Ascending aorta (tissue), 2 donors: ENCODE measurements around the gene NTRK3. TPM values are rescaled to one million over a fixed set of nuclear protein-coding genes. Genes with fewer than 3 reads are reported as not detected.

Experiments
- DNase-seq, 2 donors: peaks; one replicate each; pipeline ENCODE4 v3.0.0-alpha.2; 2019; ENCODE audit warnings: low spot score in 2 of 2
- H3K27ac ChIP-seq, 2 donors: fragments of 200-600 bp; sonication (generic); one replicate each; pipeline ENCODE4 v1.5.1; 2016 to 2017; ENCODE audit warnings: mild to moderate bottlenecking in 1 of 2
- H3K27me3 ChIP-seq: fragments of 200-600 bp; sonication (generic); one replicate; pipeline ENCODE4 v1.5.1; 2017
- H3K36me3 ChIP-seq, 2 donors: fragments of 200-600 bp; sonication (generic); one replicate each; pipeline ENCODE4 v1.5.1; 2016
- H3K4me1 ChIP-seq, 2 donors: fragments of 200-600 bp; sonication (generic); one replicate each; pipeline ENCODE4 v1.5.1; 2016 to 2017; ENCODE audit warnings: mild to moderate bottlenecking in 1 of 2
- H3K4me3 ChIP-seq, 2 donors: fragments of 200-600 bp; sonication (generic); one replicate each; pipeline ENCODE4 v1.5.1; 2016 to 2017; ENCODE audit warnings: mild to moderate bottlenecking in 1 of 2
- H3K9me3 ChIP-seq, 2 donors: fragments of 200-600 bp; sonication (generic); one replicate each; pipeline ENCODE4 v1.5.1; 2016
- intact Hi-C: fragments of 100-400 bp; cut with DNase I; formaldehyde crosslinking; loops from one replicate; pipeline ENCODE4 v1.15.1; 2023
- total RNA-seq: library from RNA; depleted of rRNA; stranded (reverse); fragments of >200 nt; gene quantifications from one replicate; pipeline ENCODE4 v1.1.0, GENCODE V29; 2016
- TF ChIP-seq, protein P1 (sequence below), 3 experiments: fragments of 200-600 bp in 2 of 3; fragments of 450-650 bp in 1 of 3; sonication (generic) in 2 of 3; IDR thresholded peaks; one replicate each; pipeline ENCODE4 v1.5.1; 2016 to 2019; ENCODE audit warnings: antibody characterized with exemption in 3 of 3, mild to moderate bottlenecking in 1 of 3, moderate library complexity in 1 of 3

NTRK3 gene
- total RNA-seq, 1 donor from 2014 or later = 52.7 TPM

DNA sequence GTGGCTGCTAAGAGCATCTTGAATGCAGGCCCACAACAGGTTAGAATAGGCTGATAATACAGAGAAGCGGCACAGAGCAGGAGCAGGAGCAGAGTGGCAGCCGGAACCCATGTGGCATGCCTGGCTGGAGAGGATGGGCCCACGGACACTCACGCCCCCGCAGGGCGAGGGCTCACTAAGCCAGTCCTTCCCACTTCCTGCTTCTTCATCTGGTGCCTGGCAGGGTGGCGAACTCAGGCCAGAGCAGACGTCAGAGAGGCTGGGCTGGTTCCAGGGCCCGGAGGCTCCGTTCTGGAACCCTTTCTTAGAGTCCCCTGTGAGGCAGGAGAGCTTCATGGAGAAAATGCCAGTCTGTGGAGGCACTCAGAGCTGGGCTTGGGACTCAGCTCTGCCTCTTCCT, 195.1 kb downstream of the NTRK3 start:
- Histone ChIP-seq H3K27ac (no peak overlapping the region), H3K4me1 (no peaks in the 10 kb centered on the region), H3K36me3 (no peaks in the 10 kb centered on the region), H3K4me3 (no peak overlapping the region), H3K27me3 (no peaks in the 10 kb centered on the region), H3K9me3 (no peaks in the 10 kb centered on the region)
- intact Hi-C loops = no loop called here
- TF ChIP-seq, protein P1, sequence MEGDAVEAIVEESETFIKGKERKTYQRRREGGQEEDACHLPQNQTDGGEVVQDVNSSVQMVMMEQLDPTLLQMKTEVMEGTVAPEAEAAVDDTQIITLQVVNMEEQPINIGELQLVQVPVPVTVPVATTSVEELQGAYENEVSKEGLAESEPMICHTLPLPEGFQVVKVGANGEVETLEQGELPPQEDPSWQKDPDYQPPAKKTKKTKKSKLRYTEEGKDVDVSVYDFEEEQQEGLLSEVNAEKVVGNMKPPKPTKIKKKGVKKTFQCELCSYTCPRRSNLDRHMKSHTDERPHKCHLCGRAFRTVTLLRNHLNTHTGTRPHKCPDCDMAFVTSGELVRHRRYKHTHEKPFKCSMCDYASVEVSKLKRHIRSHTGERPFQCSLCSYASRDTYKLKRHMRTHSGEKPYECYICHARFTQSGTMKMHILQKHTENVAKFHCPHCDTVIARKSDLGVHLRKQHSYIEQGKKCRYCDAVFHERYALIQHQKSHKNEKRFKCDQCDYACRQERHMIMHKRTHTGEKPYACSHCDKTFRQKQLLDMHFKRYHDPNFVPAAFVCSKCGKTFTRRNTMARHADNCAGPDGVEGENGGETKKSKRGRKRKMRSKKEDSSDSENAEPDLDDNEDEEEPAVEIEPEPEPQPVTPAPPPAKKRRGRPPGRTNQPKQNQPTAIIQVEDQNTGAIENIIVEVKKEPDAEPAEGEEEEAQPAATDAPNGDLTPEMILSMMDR (IDR thresholded peaks at IDR 0.05) = no peak
- no peak for DNase-seq

DNA sequence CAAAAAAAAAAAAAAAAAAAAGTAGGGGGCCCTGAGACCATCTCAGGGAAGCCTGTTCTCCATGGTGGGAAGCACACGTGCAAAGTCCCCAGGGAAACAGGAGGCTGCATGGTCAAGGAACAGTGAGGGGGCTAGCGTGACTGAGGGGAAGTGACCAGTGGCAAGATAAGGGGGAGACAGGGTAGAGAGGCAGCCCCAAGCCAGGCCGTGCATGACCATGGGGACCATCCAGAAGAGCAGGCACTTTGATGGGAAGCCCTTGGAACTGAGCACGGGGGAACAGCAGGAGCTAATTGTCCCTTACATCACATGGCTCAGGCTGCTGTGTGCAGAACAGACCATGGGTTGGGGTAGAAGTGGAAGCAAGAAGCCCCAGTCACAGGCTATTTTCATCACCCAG, 196.2 kb downstream of the NTRK3 start:
- Histone ChIP-seq H3K27ac (no peak overlapping the region), H3K9me3 (no peaks in the 10 kb centered on the region), H3K4me1 (no peaks in the 10 kb centered on the region), H3K4me3 (no peak overlapping the region), H3K27me3 (no peaks in the 10 kb centered on the region), H3K36me3 (no peaks in the 10 kb centered on the region)
- intact Hi-C loops = no loop called here
- DNase-seq = no peak
- TF ChIP-seq, protein P1 (IDR thresholded peaks at IDR 0.05) = no peak

DNA sequence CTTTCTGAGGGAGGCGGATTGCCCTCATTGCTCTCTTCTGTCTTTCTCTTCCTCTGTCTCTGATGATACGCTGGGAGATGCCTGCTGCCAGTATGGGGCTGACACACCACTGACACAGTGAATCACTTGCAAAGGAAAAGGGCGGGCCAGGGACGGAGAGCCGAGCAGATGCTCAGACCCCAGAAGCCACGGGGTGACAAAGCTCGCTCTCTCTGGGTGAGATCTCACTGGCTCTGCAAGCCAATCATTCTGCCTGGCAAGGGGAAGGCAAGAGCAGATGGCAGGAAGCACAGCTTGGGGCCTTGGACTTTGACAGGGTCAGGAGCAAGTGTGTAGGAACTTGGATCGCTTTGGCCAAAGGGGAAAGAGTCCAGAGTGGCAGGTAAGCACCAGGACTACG, 198.7 kb downstream of the NTRK3 start:
- Histone ChIP-seq H3K4me3 (no peak overlapping the region), H3K27ac (no peak overlapping the region), H3K9me3 (no peaks in the 10 kb centered on the region), H3K27me3 (no peaks in the 10 kb centered on the region), H3K36me3 (no peaks in the 10 kb centered on the region), H3K4me1 (no peaks in the 10 kb centered on the region)
- DNase-seq = no peak
- intact Hi-C loops = no loop called here
- TF ChIP-seq, protein P1 (IDR thresholded peaks at IDR 0.05) = no peak

DNA sequence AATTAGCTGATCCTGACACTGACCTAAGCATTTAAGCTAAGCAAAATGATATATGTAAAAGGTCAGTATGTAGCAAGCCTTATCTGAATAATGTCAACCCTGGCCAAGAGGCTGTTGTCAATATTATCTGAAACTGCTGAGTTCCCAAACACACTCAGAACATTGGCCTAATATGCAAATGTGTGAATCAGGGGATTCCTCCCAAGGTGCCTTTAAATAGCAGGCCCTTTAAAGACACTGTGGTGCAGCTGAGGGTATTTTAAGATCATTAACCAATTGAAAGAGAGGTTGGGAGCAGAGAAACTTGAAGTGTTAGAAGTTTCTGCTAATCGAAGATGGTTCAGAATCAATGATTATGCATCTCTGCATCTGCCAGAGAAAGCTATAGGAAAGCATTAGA, 207.0 kb downstream of the NTRK3 start:
- Histone ChIP-seq H3K27me3 (no peaks in the 10 kb centered on the region), H3K4me1 (no peaks in the 10 kb centered on the region), H3K36me3 (no peaks in the 10 kb centered on the region), H3K27ac (no peak overlapping the region), H3K9me3 (no peaks in the 10 kb centered on the region), H3K4me3 (no peak overlapping the region)
- intact Hi-C loops = no loop called here
- TF ChIP-seq, protein P1 (IDR thresholded peaks at IDR 0.05) = no peak
- no peak for DNase-seq

DNA sequence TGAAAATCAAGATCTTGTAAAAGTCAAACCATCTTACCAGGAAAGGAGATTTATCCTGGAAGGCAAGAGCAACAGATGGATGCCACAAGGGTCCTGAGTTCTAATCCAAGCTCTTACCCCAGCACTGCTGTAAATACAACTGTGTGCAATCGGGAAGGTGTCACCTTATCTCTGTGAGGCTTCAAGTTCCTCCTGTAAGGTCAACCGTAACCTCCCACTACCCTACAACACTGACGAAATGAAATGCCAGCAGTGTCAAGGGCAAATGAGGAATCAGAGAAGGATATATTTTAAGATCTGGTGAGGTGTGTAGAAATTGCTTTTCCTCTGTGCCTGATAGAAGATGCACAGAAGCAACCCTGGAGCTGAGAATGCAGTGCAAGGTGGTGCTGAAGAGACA, 207.8 kb downstream of the NTRK3 start:
- Histone ChIP-seq H3K36me3 (no peaks in the 10 kb centered on the region), H3K4me3 (no peak overlapping the region), H3K27ac (no peak overlapping the region), H3K9me3 (no peaks in the 10 kb centered on the region), H3K27me3 (no peaks in the 10 kb centered on the region), H3K4me1 (no peaks in the 10 kb centered on the region)
- TF ChIP-seq, protein P1 (IDR thresholded peaks at IDR 0.05) = no peak
- DNase-seq = no peak
- intact Hi-C loops = no loop called here

DNA sequence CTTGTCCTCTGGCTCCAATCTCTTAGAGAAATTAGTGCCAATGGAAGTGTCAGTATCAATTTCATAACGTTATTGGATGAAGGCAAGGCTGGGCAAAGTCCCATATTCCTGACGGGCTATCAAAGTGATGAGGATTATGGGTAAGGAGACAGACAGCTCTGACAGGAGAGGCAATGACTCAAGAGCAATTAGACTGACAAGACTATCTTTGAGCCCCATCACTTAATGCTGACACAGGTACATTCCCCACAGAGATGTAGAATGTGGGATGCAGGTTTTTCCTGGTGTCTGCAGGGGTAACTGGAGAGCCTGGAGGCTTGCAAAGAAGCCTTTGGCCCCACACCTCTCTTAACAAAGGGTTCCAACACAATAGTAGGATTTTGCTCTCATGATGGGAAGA, 208.3 kb downstream of the NTRK3 start:
- DNase-seq = no peak
- Histone ChIP-seq H3K4me1 (peaks cover 0 to 5% of the 10 kb centered on the region in 2 donors), H3K27me3 (no peaks in the 10 kb centered on the region), H3K9me3 (no peaks in the 10 kb centered on the region), H3K4me3 (no peak overlapping the region), H3K27ac (no peak overlapping the region), H3K36me3 (no peaks in the 10 kb centered on the region)
- TF ChIP-seq, protein P1 (IDR thresholded peaks at IDR 0.05) = no peak
- intact Hi-C loops = no loop called here
